ENCODE data around the gene NPHP4.
"Not testable (repeated sequence)": the region's sequence is repeated elsewhere in the genome, so short reads cannot be mapped to it uniquely, and the experiment has no call there.

The NPHP4 gene

GRCh38 chr1:5911871-5912271 is 80.4 kb downstream of the NPHP4 start:
- no peak for DNase-seq

DNA sequence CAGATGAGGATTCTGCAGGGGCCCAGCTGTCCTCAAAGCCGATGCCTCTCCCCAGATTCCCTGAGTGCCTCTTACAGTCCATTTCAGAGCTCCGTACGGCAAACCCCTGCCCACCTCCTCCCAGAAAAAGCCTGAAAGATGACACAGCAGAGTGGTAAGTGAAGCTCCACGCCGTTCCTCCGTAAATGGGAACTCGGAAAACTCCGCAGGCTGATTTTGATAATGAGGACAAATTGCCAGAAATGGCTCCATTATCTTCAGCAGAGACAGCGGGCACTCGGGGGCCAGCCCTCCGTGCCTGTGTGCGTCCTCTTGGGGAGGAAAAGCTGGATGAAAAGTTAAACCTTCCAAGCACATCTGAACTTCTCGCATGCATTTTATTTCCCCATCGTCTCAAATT is 81.1 kb downstream of the NPHP4 start:
- DNase-seq: no peak

DNA sequence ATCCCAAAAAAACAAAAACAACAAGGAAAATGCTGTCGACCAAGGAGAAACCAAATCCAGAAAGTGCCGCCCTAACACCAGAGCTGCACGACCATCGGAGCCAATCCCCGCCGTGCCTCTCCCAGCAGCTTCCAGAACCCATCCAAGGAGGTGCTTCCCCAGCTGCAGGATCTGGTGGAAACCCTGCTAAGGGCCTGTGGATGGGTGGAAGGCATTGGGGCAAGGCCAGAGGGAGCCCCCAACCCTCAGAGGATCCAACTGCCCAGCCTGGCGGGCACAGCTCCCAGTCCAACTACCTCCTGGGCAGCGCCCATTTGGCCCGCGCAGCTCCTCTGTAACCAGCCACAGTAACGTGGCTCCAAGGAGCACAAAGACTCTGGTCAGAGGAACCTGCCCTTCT is 81.6 kb downstream of the NPHP4 start:
- no peak for DNase-seq

GRCh38 chr1:5910276-5910620 is 82.0 kb downstream of the NPHP4 start:
- no peak for DNase-seq

GRCh38 chr1:5909576-5910275 is 82.5 kb downstream of the NPHP4 start:
- peak in 1 of 14 donors; percentile 38 for DNase-seq

DNA sequence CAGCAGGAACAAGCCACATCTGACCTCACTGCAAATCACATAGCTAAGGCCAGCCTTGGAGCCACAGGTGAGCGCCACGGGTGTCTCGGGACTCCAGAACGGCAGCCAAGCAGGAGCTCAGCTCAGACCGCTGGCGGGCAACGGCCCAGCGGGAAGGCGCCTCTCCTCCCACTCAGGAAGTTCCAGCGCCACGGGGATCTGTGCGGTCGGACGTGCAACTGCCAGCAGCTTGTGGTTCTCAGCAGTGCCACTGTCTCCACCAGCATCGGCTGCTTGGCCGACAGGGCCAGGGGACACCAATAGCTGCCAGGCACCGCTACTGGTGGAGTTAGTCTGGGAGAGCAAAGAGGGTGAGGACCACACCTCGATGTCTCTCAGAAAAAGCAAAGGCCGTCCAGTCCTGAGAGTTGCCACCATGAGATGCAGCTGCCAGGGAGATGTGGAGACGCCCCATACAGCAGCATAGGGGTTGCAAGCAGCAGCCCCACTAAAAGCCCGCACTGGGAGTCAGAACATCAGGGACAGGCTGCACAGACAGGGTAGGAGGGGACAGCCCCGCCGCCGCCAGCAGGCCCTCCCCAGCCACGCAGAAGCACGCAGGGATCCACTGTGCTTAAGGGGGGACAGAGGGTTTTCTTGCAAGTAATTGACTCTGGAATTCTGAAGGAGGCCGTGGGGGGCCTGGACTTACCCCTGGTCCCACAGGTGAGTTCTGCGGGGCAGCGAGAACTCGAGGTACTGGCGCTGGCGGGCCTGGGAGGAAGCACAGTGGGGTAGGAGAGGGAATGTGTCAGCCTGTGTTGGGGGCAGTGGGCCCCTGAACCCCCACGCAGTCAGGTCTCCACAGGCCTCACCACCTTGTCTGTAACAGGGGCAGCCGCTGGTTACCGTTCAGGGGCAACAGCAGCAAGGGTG is 83.5 kb downstream of the NPHP4 start:
- DNase-seq: no peak

DNA sequence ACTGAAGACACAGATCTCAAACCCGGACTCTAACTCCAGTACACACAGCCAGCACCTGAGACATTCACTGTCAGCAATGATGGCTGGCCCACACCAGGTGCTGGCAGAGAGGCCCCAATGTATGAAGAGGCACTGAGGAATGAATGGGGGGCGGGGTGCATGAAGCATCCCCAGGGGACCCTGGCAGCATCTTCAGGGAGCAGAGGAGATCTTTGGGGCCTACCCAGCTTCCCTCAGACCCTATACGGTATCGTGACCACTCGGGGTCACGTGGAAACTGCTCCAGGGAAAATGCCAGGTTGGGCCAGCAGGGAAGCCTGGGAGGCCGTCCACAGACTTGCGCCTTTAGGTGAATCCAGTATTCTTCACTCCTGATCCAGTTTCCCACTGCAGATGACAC is 84.3 kb downstream of the NPHP4 start:
- DNase-seq: no peak

GRCh38 chr1:5907386-5907785 is 84.8 kb downstream of the NPHP4 start:
- no peak for DNase-seq

GRCh38 chr1:5906966-5907365 is 85.3 kb downstream of the NPHP4 start:
- no peak for DNase-seq

DNA sequence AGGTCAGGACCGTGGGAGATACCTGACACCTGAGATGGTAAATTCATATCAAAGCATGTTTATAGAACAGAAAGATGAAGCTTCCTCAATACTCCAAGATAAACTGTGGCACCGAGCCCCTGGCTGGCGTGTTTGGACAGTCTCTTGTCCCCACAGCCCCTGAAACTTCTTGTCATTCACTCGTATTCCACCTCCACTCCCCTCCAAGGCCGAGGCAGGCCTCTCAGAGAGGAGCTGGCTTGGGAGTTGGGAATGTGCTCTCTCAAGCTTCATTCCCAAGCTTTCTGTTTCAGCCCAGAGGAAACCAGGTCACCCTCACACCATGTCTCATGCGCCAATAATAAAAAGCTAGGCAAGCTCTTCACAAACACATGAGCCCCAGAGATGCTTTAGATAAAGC is 86.1 kb downstream of the NPHP4 start:
- DNase-seq: no peak

DNA sequence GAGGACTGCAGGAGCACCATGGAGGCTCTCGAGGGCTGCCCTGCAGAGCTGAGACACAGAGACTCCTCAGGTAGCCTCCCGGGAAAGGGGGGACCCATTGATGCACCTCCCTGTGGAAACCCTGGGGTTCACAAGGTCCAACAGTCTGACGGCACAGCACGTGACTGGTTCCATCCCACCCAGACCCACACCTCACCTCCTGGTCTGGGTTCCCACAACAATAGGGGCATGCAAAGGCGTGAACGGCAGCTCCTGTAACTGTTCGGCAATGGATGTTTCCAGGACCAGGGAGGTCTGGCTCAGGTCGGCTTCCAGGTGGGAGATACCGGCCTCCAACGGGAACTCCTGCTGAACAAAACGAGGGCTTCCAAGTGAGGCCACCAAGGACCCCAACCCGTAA is 86.8 kb downstream of the NPHP4 start:
- no peak for DNase-seq

DNA sequence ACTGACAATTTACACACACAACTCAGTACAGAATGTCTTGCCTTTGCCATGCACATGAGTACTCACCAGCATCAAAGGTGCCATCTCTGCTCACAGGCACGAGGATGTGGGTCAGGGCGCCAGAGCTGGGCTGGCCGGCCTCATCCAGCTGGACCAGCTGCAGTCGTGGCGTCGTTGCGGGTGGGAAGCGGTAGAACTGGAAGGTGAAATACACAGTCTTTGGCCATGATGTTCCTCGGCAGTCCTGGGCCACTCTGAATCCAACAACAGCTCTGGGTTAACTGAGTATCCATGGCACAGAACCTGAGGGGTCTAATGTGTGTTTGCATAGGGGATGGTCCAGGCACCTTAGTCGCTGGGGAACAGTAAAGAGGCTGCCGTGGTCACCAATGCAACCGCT is 87.7 kb downstream of the NPHP4 start:
- no peak for DNase-seq

DNA sequence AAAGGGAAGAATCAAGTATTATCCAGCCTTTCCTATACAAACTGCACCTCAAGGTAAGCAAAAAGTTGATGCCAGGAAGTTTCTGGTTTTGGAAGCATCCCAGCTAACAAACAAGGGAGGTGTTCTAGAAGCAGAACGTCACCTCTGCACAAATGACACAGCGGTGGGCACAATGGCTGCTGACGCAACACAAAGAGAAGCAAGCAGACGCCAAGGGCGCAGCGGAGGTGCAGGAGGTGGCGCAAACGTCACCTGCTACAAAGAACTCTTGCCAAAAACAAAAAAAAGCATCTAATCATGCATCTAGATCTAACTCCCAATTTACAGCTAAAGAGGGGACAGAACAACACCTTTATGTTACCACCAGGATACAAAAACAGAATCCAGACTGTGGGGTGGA is 88.5 kb downstream of the NPHP4 start:
- no peak for DNase-seq

DNA sequence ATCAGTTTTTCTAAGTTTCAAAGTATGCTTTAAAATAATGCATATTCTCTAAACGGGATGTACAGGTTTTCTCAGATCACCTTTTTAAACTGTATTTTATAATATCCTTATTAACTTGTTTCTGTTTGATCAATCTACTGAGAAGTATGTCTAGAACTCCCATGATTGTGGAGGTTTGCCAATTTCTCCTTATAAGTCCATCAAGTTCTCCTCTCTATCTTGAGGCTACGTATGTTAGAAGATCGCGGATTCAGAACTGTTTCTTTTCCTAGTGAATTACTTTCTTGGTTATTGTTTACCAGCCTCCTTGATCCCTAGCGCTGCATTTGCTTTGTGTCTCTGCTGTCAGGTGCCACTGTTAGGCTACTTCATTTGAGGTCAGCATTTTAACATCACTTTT is 89.2 kb downstream of the NPHP4 start:
- DNase-seq: no peak

DNA sequence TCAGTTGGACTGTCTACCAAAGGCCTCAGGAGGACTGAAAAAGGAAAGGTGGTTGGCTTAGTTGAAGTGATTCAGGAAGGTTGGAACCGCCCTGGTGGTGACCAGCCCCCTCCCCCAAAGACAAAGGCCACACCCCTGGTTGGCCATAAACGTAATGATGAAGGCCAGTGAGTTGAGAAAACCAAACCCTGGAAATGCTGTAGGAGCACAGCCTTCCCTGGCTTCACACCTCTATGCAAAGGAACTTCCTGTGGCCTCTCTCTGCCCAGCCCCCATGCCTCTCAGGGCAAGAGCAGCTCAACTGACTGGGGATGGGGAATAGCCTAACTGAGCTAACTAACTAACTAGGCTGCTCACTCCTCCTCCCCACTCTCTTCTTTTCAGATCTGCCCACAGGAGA is 90.4 kb downstream of the NPHP4 start:
- DNase-seq: no peak

DNA sequence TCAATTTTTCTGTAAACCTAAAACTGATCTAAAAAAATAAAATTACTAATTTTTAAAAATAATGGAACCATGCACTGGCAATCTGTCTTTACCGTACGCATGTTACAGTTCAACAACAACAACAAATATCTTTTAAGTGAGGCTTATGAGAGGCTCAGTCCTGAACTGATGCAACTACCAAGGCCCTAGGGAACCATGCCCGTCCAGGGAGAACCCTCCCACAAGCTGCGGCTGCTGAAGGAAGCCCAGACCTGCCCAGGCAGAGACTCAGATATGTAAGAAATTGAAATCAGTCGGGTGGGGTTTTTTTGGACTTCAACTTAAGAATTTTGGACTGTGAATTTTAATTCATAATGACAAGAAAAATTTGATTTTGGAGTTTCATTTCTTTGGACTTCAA is 91.1 kb downstream of the NPHP4 start:
- no peak for DNase-seq

DNA sequence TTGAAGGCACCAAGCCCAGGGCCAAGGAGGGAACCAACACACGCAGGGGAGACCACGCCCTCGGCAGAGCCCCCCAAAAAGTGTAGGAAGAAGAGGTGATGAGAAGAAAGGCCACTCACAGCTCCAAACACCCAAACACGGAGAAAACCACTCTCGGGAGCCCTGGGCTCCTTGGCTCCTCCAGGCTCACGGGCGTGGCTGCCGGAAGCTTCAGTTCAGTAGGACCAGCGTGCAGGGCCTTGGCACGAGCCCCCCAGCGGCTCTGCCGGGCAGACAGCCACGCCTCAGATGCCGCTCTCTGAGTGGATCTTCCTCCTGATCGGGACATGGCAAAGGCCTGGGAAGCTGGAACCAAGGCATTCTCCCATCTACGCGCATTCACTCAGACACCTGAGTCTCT is 94.0 kb downstream of the NPHP4 start:
- DNase-seq: no peak

DNA sequence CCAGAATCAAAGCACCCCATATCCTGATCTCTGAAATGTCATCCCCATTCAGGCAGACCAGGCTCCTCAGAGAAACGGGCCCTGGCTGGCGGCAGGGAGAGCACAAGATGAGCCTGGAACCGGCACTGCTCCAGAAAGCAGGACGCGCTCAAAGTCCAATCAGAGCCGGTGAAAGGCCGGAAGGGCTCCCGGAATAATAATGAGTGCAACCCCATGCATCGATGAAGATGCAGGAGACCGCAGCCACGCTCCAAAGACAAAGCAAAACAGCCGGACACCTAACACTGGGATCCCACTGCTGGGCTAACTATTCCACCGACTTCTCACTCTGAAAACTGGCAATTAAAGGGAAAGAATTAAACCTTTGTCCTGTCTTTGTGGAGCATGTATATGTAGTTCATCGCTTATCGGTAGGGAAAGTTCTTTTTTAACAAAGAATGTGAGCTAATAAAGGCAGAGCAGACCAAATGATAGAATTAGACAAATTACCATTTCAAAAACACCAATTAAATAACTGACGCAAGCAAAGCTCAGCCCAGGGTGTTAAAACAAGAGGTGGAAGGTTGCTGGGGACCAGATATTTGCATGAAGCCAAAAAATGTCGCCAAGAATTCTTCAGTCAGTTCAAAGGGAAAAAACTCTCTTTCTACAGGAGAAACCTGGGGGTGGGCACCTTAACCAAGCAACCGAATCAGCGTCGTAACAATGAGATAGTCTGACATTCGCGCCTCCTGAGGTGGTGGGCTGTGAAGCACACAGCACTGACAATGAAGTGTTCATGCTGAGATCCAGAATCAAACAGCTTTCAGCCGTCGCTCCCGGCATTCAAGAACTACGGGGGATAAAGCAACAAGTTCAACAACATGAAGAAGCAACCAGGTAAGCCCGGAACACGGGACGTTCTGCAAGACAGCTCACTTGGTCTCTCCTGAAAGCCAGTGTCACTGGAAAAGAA is 95.2 kb downstream of the NPHP4 start:
- DNase-seq: peak in 3 of 14 donors; percentile 5 to 18 (median 7)

DNA sequence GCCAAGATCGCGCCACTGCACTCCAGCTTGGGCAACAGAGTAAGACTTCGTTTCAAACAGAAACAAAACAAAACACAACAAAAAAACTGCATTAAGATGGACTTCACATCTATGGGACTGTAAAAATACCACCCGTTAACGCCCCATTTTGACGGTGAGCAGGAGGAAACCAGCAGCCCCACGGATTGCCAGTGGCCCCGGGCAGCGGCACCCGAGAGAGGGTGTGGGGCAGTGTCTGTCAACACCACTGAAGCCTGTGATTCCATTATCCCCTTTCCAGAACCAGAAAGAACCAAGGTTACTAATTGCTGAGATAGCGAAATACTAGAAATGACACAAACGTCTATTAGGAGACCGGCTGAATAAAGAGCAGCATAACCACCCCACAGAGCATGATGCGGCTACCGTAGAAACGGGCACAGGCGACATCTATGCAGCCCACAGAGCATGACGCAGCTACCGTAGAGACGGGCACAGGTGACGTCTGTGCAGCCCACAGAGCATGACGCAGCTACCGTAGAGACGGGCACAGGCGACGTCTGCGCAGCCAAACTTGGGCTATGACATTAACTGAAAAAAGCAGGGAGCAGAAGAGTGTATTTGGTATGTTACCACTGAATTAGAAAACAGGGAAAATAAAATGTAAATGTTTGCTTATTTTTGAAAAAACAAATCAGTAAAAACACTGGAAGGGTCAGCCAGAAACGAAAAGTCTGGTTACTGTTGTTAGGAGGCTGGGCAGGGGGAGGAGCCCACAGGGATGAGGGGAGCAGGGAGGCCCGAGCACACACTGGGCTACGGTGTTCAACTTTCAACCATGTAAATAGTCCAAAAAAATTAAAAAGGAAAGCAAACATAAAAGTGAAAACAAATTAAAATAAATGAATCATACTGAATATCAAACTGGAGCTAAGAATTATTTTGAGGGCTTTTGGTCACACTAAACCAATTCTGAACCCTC is 96.5 kb downstream of the NPHP4 start:
- DNase-seq: no peak

DNA sequence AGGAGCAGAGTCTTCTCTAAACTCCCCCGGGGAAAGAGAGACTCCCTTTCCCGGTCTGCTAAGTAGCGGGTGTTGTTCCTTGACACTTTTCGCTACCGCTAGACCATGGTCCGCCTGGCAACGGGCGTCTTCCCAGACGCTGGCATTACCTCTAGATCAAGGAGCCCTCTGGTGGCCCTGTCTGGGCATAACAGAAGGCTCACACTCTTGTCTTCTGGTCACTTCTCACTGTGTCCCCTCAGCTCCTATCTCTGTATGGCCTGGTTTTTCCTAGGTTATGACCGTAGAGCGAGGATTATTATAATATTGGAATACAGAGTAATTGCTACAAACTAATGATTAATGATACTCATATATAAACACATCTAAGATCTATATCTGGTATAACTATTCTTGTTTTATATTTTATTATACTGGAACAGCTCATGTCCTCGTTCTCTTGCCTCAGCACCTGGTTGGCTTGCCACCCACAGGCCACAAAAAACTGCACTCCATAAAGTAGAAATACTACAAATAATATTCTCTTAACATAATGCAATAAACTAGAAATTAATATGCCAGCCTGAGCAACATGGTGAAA is 98.4 kb downstream of the NPHP4 start:
- DNase-seq: not testable (repeated sequence)

- no peak for DNase-seq
These were observed 99.9 kb downstream of the NPHP4 start for GRCh38 chr1:5892329-5892728.

Data from C1 segment of cervical spinal cord (tissue), 14 donors.